NCI-H524 treated with DMSO at 0.1 percent for 48 hours (cell line): ENCODE measurements around the gene ZNF761.
"Not testable (repeated sequence)": the region's sequence is repeated elsewhere in the genome, so short reads cannot be mapped to it uniquely, and the experiment has no call there.

Source experiments
- DNase-seq: peaks from one replicate; lab custom pipeline; 2025; lab: John Stamatoyannopoulos, UW

ZNF761 gene

GRCh38 chr19:53460131-53460721 is 28.4 kb downstream of the ZNF761 start:
- not testable (repeated sequence) for DNase-seq

- DNase-seq = no peak
Observed at GRCh38 chr19:53461866-53462265, 30.1 kb downstream of the ZNF761 start.

GRCh38 chr19:53462861-53463260 is 31.1 kb downstream of the ZNF761 start:
- no peak for DNase-seq

GRCh38 chr19:53463263-53463662 is 31.5 kb downstream of the ZNF761 start:
- no peak for DNase-seq

GRCh38 chr19:53466726-53467484 is 35.1 kb downstream of the ZNF761 start:
- DNase-seq = no peak

- DNase-seq = peak; percentile 58
Observed at GRCh38 chr19:53467485-53468262, 35.9 kb downstream of the ZNF761 start, which contains the start of gene ZNF813. Gene ZNF813, plus strand, starts transcription at chr19:53467733. Its CDS starts 16,090 bp downstream, at chr19:53483823.

GRCh38 chr19:53468628-53469027 is 36.8 kb downstream of the ZNF761 start:
- DNase-seq = not testable (repeated sequence)

GRCh38 chr19:53471916-53472315 is 40.1 kb downstream of the ZNF761 start:
- no peak for DNase-seq

GRCh38 chr19:53474832-53475231 is 43.0 kb downstream of the ZNF761 start:
- DNase-seq = not testable (repeated sequence)

GRCh38 chr19:53475470-53475869 is 43.7 kb downstream of the ZNF761 start:
- DNase-seq = not testable (repeated sequence)

GRCh38 chr19:53483751-53484150 is 52.0 kb downstream of the ZNF761 start:
- DNase-seq = not testable (repeated sequence)

- DNase-seq = no peak
Observed at GRCh38 chr19:53485046-53486004, 53.5 kb downstream of the ZNF761 start.

GRCh38 chr19:53492153-53492552 is 60.4 kb downstream of the ZNF761 start:
- no peak for DNase-seq

GRCh38 chr19:53497311-53498023 is 65.7 kb downstream of the ZNF761 start:
- not testable (repeated sequence) for DNase-seq

GRCh38 chr19:53498024-53498395 is 66.2 kb downstream of the ZNF761 start:
- DNase-seq = peak; percentile 61

- DNase-seq = not testable (repeated sequence)
Observed at GRCh38 chr19:53503151-53503550, 71.4 kb downstream of the ZNF761 start.

GRCh38 chr19:53503671-53504364 is 72.0 kb downstream of the ZNF761 start:
- not testable (repeated sequence) for DNase-seq

GRCh38 chr19:53504365-53504703 is 72.5 kb downstream of the ZNF761 start:
- not testable (repeated sequence) for DNase-seq

- no peak for DNase-seq
Observed at GRCh38 chr19:53504885-53505284, 73.1 kb downstream of the ZNF761 start.

- DNase-seq = no peak
Observed at GRCh38 chr19:53506728-53507127, 74.9 kb downstream of the ZNF761 start.
